Stimulated activated CD8-positive, alpha-beta memory T cell treated with anti-CD3 and anti-CD28 coated beads, Interleukin-12 subunit alpha, Interleukin-12 subunit beta, amount 100 ng/mL, for 4 hours (primary cell): ENCODE measurements around the gene MAMLD1.

Experiments used
- DNase-seq: peaks from one replicate; pipeline ENCODE4 v3.0.0-alpha.2; 2020; ENCODE audit warnings: low read depth

Gene MAMLD1

DNA sequence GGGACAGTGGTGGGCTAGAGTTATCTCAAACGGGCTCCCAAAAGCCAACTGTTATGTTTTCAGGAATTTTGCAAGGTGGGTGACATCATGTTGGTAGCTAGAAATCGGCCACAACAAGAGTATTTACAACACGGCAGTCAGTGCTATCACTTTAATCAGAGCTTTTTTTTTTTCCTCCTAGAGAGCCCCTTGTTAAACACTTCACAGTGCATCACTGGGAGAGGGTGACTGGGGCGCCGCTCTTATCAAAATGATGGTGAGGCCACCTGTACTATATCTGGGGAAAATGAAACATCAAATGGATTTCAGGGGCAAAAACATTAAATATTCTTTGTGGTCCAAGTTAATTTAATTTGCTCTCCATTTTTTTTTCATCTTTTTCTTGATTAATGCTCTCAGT is 44.9 kb downstream of the MAMLD1 start:
- no peak for DNase-seq

DNA sequence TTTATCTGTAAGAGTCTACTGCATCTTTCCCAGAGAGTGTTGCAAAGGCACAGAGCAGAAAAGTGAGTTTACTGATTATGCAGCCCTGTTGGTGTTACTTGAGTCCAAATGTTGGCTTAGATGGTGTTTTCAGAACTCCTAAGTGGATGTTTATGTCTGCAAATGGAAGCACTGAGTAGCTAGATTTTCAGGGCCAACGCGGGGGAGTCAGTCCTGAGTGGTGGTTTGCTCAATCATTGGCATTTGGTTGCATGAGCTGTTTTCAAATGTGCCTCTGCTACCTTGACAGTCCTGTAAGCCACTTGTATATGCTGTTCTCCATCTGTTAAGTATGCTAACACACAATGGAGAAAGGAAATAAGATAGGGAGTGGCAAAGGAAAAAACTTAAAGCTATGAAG is 45.4 kb downstream of the MAMLD1 start:
- no peak for DNase-seq

- DNase-seq: no peak
Measured at GRCh38 chrX:150409486-150409885, 46.4 kb downstream of the MAMLD1 start.

GRCh38 chrX:150409964-150410363 is 46.8 kb downstream of the MAMLD1 start:
- no peak for DNase-seq

GRCh38 chrX:150410513-150410912 is 47.4 kb downstream of the MAMLD1 start:
- no peak for DNase-seq

DNA sequence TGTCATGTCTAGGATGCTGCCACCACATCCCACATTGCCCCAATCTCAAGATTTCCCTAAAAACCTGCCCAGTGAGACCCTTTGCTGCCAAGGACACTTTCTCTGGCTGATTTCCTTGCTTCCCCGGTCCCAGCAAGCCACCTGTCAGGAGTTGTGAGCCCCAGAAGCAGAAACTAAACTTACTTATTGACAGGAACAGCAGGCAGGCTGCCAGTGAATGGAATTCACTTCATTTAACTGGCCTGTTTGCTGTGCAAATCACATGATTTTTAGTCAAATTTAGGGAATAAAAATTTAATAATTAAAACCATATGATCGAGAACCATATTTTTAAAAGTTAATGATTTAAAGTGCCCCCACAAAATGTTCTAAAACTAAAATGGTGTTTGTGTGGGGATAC is 48.5 kb downstream of the MAMLD1 start:
- DNase-seq: no peak

DNA sequence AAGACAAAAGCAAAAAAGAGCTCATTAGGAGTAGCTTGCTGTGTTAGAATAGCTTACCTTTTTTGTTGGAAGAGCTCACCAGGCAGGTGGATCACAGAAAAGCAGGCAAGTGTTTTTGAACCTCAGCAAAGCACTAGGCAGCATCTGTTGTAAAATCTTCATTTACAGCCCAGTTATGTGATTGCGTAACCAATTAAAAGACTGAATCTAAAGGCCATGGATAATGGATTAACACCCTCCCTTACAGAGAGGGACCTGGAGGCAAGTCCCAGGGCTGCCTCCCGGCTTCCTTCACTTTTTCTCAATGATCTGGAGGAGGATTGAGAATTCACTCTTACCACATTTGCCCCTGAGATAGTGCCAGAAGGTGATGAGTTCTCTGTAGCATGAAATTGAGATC is 51.1 kb downstream of the MAMLD1 start:
- no peak for DNase-seq

- DNase-seq: no peak
Measured at GRCh38 chrX:150416469-150416868, 53.4 kb downstream of the MAMLD1 start.

DNA sequence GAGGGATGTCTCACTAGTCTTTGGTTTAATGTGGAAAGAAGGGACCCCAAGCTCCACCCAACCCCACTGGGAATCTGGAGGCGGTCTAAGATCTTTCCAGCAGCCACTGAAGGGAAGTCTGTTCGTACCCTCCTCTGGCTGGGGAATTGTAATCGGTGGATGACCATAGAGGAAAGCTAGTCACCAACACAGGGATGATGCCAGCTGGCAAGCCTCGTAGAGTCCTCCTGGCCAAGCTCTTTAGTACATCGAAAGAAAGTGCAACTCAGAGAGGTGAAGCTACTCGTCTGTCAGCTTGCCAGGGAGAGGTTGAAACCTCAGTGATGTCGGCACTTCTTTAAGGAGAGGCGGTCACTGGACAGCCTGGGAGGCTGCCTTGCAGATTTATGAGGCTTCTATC is 58.7 kb downstream of the MAMLD1 start:
- no peak for DNase-seq

GRCh38 chrX:150429594-150429993 is 66.5 kb downstream of the MAMLD1 start:
- DNase-seq: no peak

DNA sequence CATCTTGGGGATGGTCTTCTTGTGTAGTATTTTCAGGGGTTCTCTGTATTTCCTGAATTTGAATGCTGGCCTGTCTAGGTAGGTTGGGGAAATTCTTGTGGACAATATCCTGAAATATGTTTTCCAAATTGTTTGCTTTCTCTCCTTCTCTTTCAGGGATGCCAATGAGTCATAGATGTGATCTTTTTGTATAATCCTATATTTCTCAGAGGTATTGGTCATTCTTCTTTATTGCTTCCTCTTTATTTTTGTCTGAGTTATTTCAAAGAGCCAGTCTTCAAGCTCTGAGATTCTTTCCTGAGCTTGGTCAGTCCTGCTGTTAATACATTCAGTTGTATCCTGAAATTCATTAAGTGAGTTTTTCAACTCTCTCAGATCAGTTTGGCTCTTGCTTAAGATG is 73.1 kb downstream of the MAMLD1 start:
- DNase-seq: no peak

GRCh38 chrX:150438165-150438564 is 75.0 kb downstream of the MAMLD1 start:
- no peak for DNase-seq

- DNase-seq: no peak
Measured at GRCh38 chrX:150446151-150446550, 83.0 kb downstream of the MAMLD1 start.

- no peak for DNase-seq
Measured at GRCh38 chrX:150446995-150447394, 83.9 kb downstream of the MAMLD1 start.

DNA sequence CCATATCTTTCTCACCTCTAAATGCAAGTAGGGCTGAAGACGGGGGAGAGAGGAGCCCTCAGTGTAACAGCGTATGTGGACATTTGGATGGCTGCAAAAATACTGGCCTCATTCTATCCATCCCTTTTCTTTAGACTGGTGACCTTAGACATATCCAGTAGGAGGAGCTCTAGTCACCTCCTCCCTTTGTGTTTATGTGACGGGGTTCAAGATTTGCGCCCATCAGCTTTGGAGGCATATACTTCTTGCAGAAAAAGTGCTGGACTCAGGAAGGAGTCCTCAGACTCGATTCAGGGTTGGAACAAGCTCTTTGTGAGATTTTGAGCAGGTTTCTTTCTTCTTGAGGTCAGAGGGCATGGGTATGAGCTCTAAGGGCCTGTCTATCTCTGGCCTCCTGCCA is 86.2 kb downstream of the MAMLD1 start:
- DNase-seq: no peak

DNA sequence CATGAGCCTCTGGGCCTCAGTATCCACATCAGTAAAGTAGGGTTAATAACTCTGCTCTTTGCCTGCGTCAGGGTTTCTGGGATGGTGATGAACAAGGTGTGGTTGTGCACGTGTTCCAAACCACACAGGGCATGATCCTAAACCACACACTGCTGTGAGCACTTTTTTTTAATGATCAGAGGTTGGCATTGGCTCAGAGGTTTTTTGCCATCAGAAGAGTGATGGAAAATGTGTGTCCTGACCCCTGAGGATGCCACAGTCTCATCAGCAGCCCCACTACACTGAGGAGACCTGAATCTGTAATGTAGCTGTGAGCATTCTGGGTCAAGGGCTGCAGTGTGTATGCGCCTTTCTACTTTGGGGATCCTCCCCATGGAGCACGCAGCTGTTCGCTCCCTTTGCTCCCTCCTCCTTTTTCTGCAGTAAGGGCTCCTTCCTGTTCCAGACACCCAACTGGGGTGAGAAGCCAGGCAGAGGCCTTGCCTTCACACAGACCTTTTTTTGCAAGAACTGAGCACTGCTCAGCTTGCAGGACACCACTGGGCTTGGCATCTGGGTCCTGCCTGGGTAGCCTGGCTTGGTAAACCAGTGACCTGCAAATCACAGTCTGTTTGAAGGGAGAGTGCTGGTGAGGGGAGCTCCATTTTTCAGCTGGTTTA is 87.5 kb downstream of the MAMLD1 start:
- no peak for DNase-seq

GRCh38 chrX:150451953-150452352 is 88.8 kb downstream of the MAMLD1 start:
- no peak for DNase-seq

- no peak for DNase-seq
Measured at GRCh38 chrX:150454083-150454482, 91.0 kb downstream of the MAMLD1 start.

GRCh38 chrX:150454508-150455214 is 91.5 kb downstream of the MAMLD1 start:
- DNase-seq: no peak

GRCh38 chrX:150455215-150455608 is 92.1 kb downstream of the MAMLD1 start:
- DNase-seq: no peak

DNA sequence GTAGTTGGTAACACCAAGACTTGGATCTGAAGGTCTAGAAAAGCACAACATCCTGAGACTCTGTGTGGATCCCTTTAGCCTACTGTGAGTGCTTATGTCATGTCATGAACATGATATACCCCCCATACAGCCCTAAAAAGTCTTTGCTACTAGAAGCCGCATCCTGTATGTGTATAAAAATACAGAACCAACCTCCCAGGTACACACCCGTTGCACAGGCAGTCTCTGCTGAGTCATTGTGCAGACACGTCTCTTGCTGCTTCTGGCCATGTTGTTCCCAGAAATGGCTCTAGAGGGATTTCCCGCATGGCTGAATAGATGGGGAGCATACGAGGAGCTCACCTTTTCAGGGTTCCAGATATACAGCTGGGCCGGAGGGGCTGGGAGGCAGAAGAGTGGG is 93.3 kb downstream of the MAMLD1 start:
- no peak for DNase-seq

- no peak for DNase-seq
Measured at GRCh38 chrX:150456941-150457340, 93.8 kb downstream of the MAMLD1 start.

DNA sequence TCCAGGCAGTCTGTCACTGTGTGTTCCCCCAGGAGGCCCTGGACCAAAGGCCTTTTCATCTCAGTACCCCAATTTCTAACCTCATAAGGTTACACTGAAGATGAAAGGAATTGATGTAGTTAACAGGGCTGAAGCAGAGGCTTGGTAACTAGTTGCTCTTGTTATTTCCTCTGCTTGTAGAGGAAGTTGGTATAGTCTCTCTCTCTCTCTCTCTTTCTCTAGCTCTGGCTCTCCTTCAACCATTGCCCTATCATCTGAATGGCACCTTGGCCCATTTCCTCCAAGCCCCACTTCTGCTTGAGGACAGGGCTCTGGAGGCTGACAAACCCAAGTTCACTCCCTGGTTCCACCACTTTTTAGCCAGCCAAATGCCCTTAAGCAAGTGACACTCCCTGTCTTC is 96.1 kb downstream of the MAMLD1 start:
- DNase-seq: no peak

GRCh38 chrX:150460063-150460462 is 96.9 kb downstream of the MAMLD1 start:
- DNase-seq: no peak
